DMS79 (cell line): ENCODE data around the gene SLC66A2.
"Not testable (repeated sequence)": the region's sequence is repeated elsewhere in the genome, so short reads cannot be mapped to it uniquely, and the experiment has no call there.

Source experiments
- DNase-seq: peaks from one replicate; lab custom pipeline; 2025; lab: John Stamatoyannopoulos, UW

The SLC66A2 gene

GRCh38 chr18:79866889-79867574 lies 84.4 kb downstream of the SLC66A2 start:
- no peak for DNase-seq

GRCh38 chr18:79865951-79866350 lies 85.5 kb downstream of the SLC66A2 start:
- not testable (repeated sequence) for DNase-seq

GRCh38 chr18:79864955-79865354 lies 86.5 kb downstream of the SLC66A2 start:
- DNase-seq: not testable (repeated sequence)

- DNase-seq: no peak
Measured at GRCh38 chr18:79864006-79864725, 87.3 kb downstream of the SLC66A2 start.

DNA sequence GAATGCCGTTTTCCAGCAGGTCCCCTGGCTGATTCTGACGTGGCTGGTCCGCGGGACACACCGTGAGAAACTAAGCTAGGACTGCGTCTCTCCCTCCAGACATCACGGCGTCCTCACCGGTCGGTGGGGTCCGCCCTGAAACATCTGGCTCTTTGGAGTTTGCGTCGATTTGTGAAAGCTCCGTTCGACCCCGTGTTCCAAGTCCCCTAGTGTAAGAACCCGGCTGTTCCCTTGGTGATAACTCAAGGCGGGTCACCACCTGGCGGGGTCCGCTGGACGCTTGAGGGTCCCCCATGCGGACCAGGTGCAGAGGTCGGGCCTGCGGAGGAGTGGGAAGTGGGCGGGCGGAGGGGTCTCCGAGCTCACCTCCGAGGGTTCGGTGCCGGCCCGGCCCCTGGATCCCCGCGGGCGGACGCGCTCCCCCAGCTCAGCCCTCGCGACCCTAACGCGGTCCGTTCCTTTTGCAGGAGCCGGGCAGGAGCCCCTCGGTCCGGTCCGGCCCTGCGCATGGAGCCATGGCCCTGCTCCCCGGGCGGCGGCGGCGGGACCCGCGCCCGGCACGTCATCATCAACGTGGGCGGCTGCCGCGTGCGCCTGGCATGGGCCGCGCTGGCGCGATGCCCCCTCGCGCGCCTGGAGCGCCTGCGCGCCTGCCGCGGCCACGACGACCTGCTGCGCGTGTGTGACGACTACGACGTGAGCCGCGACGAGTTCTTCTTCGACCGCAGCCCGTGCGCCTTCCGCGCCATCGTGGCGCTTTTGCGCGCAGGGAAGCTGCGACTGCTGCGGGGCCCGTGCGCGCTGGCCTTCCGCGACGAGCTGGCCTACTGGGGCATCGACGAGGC lies 88.1 kb downstream of the SLC66A2 start:
- no peak for DNase-seq

- no peak for DNase-seq
Measured at GRCh38 chr18:79862562-79862961, 88.9 kb downstream of the SLC66A2 start.

DNA sequence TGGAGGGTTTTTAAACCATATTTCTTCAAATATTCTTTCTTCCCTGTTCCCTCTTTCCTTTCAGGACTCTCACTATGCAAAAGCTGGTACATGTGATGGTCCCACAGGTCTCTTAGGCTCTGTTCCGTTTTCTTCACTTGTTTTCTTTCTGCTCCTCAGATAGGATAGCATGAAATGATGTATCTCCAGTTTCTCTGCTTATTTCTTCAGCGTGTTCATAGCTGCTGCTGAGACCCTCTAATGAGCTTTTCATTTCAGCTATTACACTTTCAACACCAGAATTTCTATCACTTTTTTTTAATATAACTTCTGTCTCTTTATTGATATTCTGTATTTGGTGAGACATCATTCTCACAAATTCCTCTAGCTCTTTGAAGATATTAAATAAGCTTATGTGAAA lies 89.8 kb downstream of the SLC66A2 start:
- no peak for DNase-seq

- no peak for DNase-seq
Measured at GRCh38 chr18:79859314-79859713, 92.1 kb downstream of the SLC66A2 start.

DNA sequence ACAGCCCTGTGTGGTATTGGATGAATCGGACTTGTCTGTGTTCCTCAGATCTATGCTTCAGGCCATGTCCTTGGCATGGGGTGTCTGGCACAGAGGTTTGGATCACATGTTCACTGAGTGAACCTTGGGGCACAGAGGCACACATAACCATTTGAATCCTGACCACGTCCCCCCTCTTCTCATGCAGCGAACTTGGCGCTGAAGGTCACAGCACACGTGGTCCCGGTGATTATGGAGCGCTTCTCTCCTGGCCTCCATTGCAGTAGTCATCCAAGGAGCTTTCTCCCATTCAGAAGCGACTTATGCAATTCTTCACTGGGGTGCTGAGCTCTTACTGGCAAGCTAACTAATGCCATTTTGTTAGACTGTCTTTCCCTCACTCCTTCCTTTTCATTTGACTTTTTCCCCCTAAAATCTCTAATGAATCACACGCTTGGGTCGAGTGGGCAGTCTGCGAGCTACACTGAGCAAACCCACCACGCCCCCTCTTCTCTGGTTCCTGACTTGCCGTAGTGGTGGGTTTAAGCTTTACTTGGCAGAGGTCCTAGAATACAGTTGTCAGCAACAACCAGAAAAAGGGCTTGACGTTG lies 94.3 kb downstream of the SLC66A2 start:
- DNase-seq: peak; percentile 76

GRCh38 chr18:79856119-79857007 lies 95.1 kb downstream of the SLC66A2 start:
- peak; percentile 71 for DNase-seq

- DNase-seq: peak; percentile 50
Measured at GRCh38 chr18:79855147-79855933, 96.1 kb downstream of the SLC66A2 start.

GRCh38 chr18:79853993-79854364 lies 97.5 kb downstream of the SLC66A2 start:
- no peak for DNase-seq

- no peak for DNase-seq
Measured at GRCh38 chr18:79853303-79853992, 98.0 kb downstream of the SLC66A2 start.

DNA sequence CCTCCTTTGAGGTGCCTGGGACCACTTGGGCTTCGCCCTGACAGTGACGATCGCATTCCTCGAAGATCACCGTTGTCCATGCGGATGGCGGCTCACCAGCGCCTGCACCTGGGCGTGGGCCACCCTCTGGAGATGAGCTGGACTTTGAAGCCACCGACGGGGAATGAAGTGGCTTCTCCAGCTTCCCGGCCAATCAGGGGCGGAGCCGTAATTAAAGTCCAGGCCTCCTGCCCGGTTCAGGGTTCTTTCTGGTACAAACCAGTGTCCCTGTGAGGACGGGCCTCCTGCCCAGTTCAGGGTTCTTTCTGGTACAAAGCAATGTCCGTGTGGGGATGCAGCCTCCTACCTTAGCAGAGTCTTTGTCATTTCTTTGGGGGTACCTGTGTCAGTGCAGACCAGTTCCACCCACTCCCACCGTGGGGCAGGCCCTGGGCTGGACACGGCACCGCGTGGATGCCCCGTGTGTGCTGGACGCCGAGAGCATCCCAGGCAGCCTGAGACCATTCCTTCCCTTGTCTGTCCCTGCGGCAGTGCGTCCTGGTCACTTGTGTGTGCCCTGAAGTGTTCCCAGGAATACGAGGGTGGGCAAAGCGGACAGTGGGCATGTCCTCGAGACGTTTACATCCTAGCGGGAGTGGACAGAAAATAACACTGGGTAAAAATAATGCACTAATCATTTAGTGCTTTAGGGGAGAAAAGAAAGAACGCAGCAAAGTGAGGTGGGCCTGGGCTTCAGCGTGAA lies 98.7 kb downstream of the SLC66A2 start:
- no peak for DNase-seq
